C4-2B (cell line): ENCODE measurements around the gene CYTH1.

Source experiments
- H3K27ac ChIP-seq: fragments of 450-650 bp; 2 replicates; pipeline ENCODE4 v1.5.1; 2017
- ZFX ChIP-seq: fragments of 450-650 bp; IDR thresholded peaks from 2 replicates; pipeline ENCODE4 v1.6.1; 2017
- TF ChIP-seq, protein P1 (sequence below): fragments of 450-650 bp; conservative IDR thresholded peaks from 2 replicates; pipeline ENCODE4 v1.5.1; 2017; ENCODE audit warnings: mild to moderate bottlenecking

Gene CYTH1

DNA sequence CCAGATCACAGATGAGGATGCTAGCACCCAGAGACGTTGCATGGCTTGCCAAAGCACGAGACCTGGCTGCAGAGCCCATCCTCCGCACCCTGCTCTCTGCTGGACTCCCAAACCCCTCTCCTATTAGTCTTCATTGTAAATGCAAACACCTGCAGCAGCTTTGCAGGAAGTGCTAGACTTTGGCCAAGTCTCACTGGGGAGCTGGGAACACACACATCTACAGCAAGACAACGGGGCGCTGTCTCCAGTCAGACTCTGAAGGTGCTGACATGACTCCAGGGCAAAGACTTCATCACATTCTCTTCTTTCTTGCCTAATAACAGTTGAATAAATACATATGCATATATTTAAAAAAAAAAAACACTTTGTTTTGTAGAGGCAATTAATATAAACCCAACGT is 43.8 kb downstream of the CYTH1 start:
- H3K27ac ChIP-seq: no peak overlapping the region
- no peak for TF ChIP-seq ZFX
- TF ChIP-seq, protein P1, sequence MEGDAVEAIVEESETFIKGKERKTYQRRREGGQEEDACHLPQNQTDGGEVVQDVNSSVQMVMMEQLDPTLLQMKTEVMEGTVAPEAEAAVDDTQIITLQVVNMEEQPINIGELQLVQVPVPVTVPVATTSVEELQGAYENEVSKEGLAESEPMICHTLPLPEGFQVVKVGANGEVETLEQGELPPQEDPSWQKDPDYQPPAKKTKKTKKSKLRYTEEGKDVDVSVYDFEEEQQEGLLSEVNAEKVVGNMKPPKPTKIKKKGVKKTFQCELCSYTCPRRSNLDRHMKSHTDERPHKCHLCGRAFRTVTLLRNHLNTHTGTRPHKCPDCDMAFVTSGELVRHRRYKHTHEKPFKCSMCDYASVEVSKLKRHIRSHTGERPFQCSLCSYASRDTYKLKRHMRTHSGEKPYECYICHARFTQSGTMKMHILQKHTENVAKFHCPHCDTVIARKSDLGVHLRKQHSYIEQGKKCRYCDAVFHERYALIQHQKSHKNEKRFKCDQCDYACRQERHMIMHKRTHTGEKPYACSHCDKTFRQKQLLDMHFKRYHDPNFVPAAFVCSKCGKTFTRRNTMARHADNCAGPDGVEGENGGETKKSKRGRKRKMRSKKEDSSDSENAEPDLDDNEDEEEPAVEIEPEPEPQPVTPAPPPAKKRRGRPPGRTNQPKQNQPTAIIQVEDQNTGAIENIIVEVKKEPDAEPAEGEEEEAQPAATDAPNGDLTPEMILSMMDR: no peak

DNA sequence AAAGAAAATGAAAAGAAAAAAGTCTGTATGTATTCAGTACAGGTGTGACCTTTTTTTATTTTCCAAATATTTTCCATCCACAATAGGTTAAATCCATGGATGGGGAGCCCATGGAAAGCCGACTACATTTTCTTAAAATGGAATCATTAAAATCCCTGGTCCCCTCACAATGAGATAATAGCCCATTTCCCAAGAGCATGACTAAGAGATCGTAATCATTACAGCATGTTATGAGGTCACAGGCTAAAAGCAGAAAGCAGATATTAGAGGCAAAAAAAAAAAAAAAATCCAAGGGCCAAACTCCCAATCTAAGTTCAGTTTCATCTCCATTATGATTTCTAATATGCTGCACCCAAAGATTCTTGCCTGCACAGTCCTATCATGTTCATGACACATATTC is 44.7 kb downstream of the CYTH1 start:
- TF ChIP-seq, protein P1: no peak
- TF ChIP-seq ZFX: no peak
- peak overlapping the region; percentile 65; the same call in 1 of the 2 replicates for H3K27ac ChIP-seq

DNA sequence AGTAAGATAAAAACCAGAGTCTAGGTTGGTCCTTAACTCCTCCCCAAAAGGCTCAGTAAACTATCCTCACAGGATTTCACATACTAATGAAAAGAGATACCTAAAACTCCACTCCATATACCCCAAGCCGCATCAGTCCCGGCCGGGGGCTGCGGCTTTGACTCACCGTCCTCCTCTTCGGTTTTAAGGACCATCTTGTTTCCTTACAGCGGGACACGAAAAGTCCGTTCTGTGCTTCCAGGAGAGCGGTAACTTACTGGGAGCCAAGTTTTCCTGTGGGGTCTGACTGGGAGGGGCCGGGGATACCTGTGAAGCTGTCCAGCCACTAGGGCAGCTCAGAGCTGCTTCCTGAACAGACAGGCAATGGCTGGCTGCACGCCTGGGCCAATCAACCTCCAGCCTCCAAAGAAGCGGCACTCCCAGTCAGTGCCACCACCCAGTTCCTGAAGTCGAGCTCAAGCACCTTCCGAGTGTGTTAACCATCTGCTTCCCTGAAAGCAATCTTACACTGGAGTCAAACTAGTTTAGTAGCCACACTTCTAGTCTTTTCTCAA is 45.5 kb downstream of the CYTH1 start:
- H3K27ac ChIP-seq: peak overlapping the region; percentile 65
- TF ChIP-seq, protein P1: no peak; the same call in 1 of the 2 replicates
- TF ChIP-seq ZFX: no peak

DNA sequence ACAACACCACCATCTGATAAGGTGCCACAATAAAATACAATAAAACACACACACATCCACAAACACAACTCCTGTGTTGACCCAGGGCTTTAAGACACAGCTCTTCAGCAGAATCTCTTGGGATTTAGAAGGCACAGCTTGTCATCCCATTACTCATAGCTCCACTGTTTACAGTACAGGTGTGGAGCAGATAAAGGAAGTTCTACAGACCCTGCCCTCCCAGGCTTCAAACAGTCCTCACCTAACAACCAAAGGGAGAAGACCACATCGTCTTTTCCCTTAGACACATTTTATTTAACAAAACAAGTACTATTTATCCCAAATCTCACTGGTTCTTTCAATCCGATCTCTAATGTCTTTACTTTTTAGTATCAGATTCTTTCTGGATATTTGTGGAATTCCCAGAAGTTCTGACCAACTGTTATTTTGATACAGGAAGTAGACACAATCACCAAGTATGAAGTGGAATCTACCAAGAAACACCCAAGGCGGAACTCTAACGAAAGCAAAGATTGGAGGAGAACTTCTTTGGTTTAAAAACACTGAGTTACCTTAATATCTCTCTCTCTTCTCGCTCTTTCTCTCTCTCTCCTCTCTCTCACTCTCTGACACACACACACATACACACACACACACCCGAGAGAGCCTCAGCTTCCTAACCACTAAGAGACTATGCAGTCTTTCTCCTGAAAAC is 46.1 kb downstream of the CYTH1 start:
- TF ChIP-seq, protein P1: no peak
- TF ChIP-seq ZFX: no peak
- peak overlapping the region; percentile 65 for H3K27ac ChIP-seq

DNA sequence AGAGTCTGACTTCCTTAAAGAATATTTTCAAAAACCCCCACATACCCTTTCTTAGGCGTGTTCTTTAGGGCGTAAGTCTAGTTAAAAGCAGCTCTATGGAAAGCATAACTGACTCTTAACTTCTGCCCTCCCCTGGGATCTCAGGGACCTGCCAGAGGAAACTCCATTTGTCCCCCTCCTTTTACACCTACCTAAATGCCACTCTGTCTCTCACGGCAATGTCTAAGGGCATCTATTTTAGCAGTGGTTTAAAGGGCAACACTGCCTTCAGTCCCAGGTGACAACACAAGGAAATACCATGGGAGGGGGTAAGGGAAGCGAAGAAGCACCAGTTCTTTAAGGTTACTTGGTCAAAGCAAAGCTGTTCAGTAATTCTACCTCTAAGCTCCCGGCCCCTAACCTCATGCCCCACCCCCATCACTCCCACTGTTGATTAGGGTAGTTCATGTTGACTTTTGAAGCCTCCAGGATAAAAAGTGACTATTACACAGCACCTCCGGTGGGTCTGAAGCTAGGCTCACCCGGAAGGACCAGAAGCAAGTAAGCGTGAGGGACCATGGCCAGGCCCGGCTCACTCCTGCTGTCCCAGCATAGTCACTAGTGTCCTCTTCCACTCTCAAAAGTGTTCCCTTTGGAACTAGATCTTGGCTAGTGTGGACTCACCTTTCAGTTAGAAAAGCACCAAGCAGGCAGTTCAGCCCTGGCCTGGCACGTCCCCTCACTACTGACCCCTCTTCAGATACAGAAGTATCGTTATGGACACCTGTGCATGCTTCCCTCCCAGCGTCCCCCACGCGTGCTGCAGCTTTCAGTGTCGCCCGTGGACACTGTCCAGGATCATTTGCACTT is 47.1 kb downstream of the CYTH1 start:
- TF ChIP-seq, protein P1: no peak
- no peak for TF ChIP-seq ZFX
- peak overlapping the region; percentile 50 for H3K27ac ChIP-seq

DNA sequence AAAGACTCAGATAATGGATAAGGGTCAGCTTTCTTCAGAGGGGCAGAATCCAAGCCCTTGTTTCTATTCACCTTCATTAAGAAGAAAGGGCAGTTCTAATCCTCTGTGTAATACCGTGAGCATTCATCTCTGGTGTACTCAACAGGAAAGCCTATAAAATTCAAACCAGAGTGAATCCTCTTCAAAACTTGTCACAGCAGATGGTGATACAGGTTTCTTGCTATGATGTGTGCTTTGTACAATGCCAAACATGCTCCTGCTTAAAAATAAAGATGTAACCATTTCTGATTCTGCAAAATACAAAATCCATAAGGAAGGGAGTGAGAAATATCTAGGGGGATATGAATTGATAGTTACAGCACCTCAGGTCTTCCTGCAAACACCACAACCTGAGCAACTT is 49.7 kb downstream of the CYTH1 start:
- no peak for TF ChIP-seq ZFX
- TF ChIP-seq, protein P1: no peak
- no peak overlapping the region for H3K27ac ChIP-seq

DNA sequence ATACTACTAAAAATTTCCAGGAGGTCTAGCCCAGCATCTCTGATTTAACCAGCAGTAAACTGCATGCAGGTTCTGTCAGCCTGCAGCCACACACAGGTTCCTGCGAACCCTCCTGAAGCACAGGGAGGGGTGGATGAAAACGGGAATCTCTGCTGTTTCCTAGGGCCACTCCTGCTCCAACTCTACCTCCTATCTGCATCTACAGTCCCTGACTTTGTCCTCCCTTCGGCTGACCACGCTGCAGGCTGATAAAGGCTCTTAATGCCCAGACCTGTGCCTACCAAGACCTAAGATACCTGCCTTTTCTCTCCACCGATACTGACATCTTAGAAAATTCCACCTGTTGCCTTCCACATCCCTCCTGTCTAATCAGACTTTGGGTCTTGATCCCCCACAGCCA is 50.2 kb downstream of the CYTH1 start:
- no peak overlapping the region for H3K27ac ChIP-seq

More for the DNA sequence above, 50.2 kb downstream of the CYTH1 start:
- no peak for TF ChIP-seq ZFX
- TF ChIP-seq, protein P1: no peak
